DND-41 (cell line): Measurements from ENCODE around the gene ZBTB7B.
"Not testable (repeated sequence)": the region's sequence is repeated elsewhere in the genome, so short reads cannot be mapped to it uniquely, and the experiment has no call there.

ENCODE experiments used
- ATAC-seq: fragments of 200-7000 bp; cut with Tn5 transposase; 3 replicates; pipeline ENCODE4 v1.9.1; 2021; ENCODE audit warnings: low read depth; ENCODE audit not compliant: insufficient read depth
- DNase-seq: peaks from one replicate; pipeline ENCODE4 v3.0.0-alpha.2; 2020
- H2AFZ ChIP-seq: 2 replicates; pipeline ENCODE4 v1.6.0; 2012; ENCODE audit warnings: low read depth, low read length
- H3K27ac ChIP-seq: 2 replicates; pipeline ENCODE4 v1.5.1; 2012; ENCODE audit warnings: low read length, inconsistent platforms
- H3K27me3 ChIP-seq: fragments of 200-600 bp; sonication (generic); 2 replicates; pipeline ENCODE4 v1.6.0; 2012; ENCODE audit warnings: low read length, mild to moderate bottlenecking, inconsistent platforms; ENCODE audit not compliant: insufficient read depth, poor library complexity
- H3K36me3 ChIP-seq: 2 replicates; pipeline ENCODE4 v1.5.1; 2012; ENCODE audit warnings: low read length, inconsistent platforms; ENCODE audit not compliant: insufficient read depth
- H3K4me1 ChIP-seq: 2 replicates; pipeline ENCODE4 v1.5.1; 2012; ENCODE audit warnings: mild to moderate bottlenecking, low read length; ENCODE audit not compliant: insufficient read depth
- H3K4me2 ChIP-seq: 2 replicates; pipeline ENCODE4 v1.6.0; 2012; ENCODE audit warnings: mild to moderate bottlenecking, moderate library complexity, low read length, inconsistent platforms; ENCODE audit not compliant: insufficient read depth
- H3K4me3 ChIP-seq, 2 experiments: fragments of 200-600 bp in 1 of 2; shearing (Covaris generic) in 1 of 2; 2 replicates each; pipeline ENCODE4 v1.5.1; 2012 to 2016; ENCODE audit warnings: inconsistent platforms in 2 of 2, low read length in 2 of 2, mild to moderate bottlenecking in 2 of 2, low read depth in 1 of 2, moderate library complexity in 1 of 2
- H3K79me2 ChIP-seq: 2 replicates; pipeline ENCODE4 v1.6.0; 2012; ENCODE audit warnings: low read length, inconsistent platforms; ENCODE audit not compliant: insufficient read depth
- H3K9ac ChIP-seq: 2 replicates; pipeline ENCODE4 v1.6.0; 2012; ENCODE audit warnings: low read depth, mild to moderate bottlenecking, inconsistent platforms, low read length, moderate library complexity
- H3K9me3 ChIP-seq: 2 replicates; pipeline ENCODE4 v1.5.1; 2012; ENCODE audit warnings: low read length, moderate library complexity, mild to moderate bottlenecking, inconsistent platforms; ENCODE audit not compliant: insufficient read depth, severe bottlenecking
- H4K20me1 ChIP-seq: 2 replicates; pipeline ENCODE4 v1.6.0; 2012; ENCODE audit warnings: low read length; ENCODE audit not compliant: insufficient read depth
- EZH2 ChIP-seq: IDR thresholded peaks from 3 replicates; pipeline ENCODE4 v1.6.1; 2012; ENCODE audit warnings: borderline replicate concordance, low read depth, mild to moderate bottlenecking, moderate library complexity, low read length, inconsistent platforms; ENCODE audit not compliant: severe bottlenecking
- TF ChIP-seq, protein P1 (sequence below): IDR thresholded peaks from 2 replicates; pipeline ENCODE4 v1.5.1; 2012; ENCODE audit warnings: borderline replicate concordance, low read length, moderate library complexity, mild to moderate bottlenecking; ENCODE audit not compliant: poor library complexity, severe bottlenecking; ENCODE audit errors: extremely low read depth

The ZBTB7B gene

DNA sequence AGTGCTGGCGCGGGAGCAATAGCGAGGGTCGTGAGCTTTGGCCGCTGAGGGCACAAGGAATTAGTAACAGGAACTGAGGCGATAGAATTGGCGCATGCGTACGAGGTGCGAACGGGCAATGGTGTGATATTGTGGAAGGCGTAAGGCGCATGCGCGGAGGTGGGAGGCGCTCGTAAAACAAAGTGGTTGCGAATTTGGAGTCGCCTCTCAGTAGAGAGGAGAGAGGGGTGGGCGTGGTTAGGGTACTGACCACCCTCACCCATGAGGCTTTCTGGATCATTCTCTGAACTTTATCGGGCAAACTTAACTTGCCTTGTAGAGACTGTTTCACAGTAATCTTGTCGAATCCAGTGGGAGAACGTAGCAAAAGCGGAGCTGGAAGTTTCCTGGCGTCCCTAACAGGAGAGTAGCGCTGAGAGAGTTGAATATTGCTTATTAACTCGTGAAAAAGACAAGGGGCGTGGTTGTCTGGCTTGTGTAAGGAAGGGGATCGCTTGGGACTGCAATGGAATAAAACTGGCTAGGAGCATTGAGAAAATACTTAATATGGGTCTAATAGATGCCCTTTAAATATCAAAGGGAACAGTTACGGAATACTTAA lies 27.7 kb upstream of the ZBTB7B start:
- Histone ChIP-seq H3K79me2 (peaks cover 84% of the 10 kb centered on the region), H3K4me3 (peak overlapping the region; percentile 79 to 82)
- TF ChIP-seq EZH2: no peak
- TF ChIP-seq, protein P1, sequence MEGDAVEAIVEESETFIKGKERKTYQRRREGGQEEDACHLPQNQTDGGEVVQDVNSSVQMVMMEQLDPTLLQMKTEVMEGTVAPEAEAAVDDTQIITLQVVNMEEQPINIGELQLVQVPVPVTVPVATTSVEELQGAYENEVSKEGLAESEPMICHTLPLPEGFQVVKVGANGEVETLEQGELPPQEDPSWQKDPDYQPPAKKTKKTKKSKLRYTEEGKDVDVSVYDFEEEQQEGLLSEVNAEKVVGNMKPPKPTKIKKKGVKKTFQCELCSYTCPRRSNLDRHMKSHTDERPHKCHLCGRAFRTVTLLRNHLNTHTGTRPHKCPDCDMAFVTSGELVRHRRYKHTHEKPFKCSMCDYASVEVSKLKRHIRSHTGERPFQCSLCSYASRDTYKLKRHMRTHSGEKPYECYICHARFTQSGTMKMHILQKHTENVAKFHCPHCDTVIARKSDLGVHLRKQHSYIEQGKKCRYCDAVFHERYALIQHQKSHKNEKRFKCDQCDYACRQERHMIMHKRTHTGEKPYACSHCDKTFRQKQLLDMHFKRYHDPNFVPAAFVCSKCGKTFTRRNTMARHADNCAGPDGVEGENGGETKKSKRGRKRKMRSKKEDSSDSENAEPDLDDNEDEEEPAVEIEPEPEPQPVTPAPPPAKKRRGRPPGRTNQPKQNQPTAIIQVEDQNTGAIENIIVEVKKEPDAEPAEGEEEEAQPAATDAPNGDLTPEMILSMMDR: no peak

GRCh38 chr1:154975409-154976059 lies 27.1 kb upstream of the ZBTB7B start:
- Histone ChIP-seq H3K4me2 (peak overlapping the region; percentile 92), H4K20me1 (peaks cover 51% of the 10 kb centered on the region), H3K79me2 (peaks cover 77% of the 10 kb centered on the region), H3K27me3 (no peaks in the 10 kb centered on the region), H3K4me3 (peak overlapping the region; percentile 79 to 82), H2AFZ (peak overlapping the region; percentile 62), H3K4me1 (peaks cover 62% of the 10 kb centered on the region), H3K9ac (peak overlapping the region; percentile 91), H3K36me3 (peaks cover 57% of the 10 kb centered on the region), H3K9me3 (no peaks in the 10 kb centered on the region), H3K27ac (peak overlapping the region; percentile 92)
- DNase-seq (peak; percentile 49), ATAC-seq (no peak)
- TF ChIP-seq EZH2: no peak
- TF ChIP-seq, protein P1: no peak

More for the DNA sequence above, 27.7 kb upstream of the ZBTB7B start:
- Histone ChIP-seq H3K36me3 (peaks cover 51% of the 10 kb centered on the region), H3K4me2 (peak overlapping the region; percentile 92), H2AFZ (peak overlapping the region; percentile 67), H3K4me1 (peaks cover 63% of the 10 kb centered on the region), H3K27me3 (no peaks in the 10 kb centered on the region), H3K9me3 (no peaks in the 10 kb centered on the region), H3K9ac (peak overlapping the region; percentile 91), H4K20me1 (peaks cover 53% of the 10 kb centered on the region), H3K27ac (peak overlapping the region; percentile 92)
- ATAC-seq (peak; percentile 51), DNase-seq (peak; percentile 93)

DNA sequence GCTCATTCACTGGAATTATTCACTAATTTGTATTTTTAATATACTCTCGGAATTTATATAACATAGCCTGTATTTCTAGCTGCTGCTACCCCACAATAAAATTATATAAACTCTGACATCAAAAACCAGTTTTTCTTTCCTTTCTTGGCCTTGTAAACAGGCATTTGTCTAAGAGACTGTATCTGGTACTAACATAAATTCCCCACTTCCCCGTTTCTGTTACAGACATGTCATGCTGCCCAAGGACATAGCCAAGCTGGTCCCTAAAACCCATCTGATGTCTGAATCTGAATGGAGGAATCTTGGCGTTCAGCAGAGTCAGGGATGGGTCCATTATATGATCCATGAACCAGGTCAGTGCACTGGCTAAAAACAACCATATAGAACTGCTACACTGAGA lies 24.8 kb upstream of the ZBTB7B start:
- H3K27me3 ChIP-seq, H3K27ac ChIP-seq, DNase-seq, ATAC-seq, H2AFZ ChIP-seq, H3K4me3 ChIP-seq, H3K9ac ChIP-seq, H3K9me3 ChIP-seq: not testable (repeated sequence)
- Histone ChIP-seq H3K79me2 (peaks cover 68% of the 10 kb centered on the region), H3K4me1 (peaks cover 63% of the 10 kb centered on the region), H4K20me1 (peaks cover 37% of the 10 kb centered on the region), H3K4me2 (peak overlapping the region; percentile 12; the same call in 1 of the 2 replicates), H3K36me3 (peaks cover 48% of the 10 kb centered on the region)

- Histone ChIP-seq H3K4me2 (no peak overlapping the region), H3K27ac (no peak overlapping the region), H3K36me3 (peaks cover 48% of the 10 kb centered on the region), H3K9me3 (no peaks in the 10 kb centered on the region), H2AFZ (no peak overlapping the region), H3K4me3 (no peak overlapping the region), H3K4me1 (peaks cover 58% of the 10 kb centered on the region), H3K27me3 (no peaks in the 10 kb centered on the region), H3K79me2 (peaks cover 65% of the 10 kb centered on the region), H3K9ac (no peak overlapping the region), H4K20me1 (peaks cover 34% of the 10 kb centered on the region)
- ATAC-seq (no peak), DNase-seq (no peak)
- TF ChIP-seq, protein P1: no peak
- no peak for TF ChIP-seq EZH2
Measured at GRCh38 chr1:154978360-154978759, 24.2 kb upstream of the ZBTB7B start.
